Adrenal gland (tissue), 12 donors: Measurements from ENCODE around the gene TSPAN33. TPM values are rescaled to one million over a fixed set of nuclear protein-coding genes. Genes with fewer than 3 reads are reported as not detected.
A peak's percentile ranks its signal among the peaks of the same experiment; 100 is the strongest.

Source experiments
- DNase-seq, 7 donors: peaks; one replicate each; pipeline ENCODE4 v3.0.0-alpha.2; 2019 to 2020
- H3K27ac ChIP-seq, 5 donors: fragments of 200-600 bp; sonication (generic) in 4 of 5; 1 replicate in 3 of 5; 2 replicates in 2 of 5; pipeline versions ENCODE4 v1.5.1 to v1.8.0; 2016 to 2020; ENCODE audit warnings: mild to moderate bottlenecking in 1 of 5
- H3K27me3 ChIP-seq: fragments of 200-600 bp; 2 replicates; pipeline ENCODE4 v1.8.0; 2021
- H3K36me3 ChIP-seq, 2 donors: fragments of 200-600 bp; replicated peaks in 1 of 2; 1 replicate in 1 of 2; 2 replicates in 1 of 2; pipeline versions ENCODE4 v1.5.1 to v1.8.0; 2018 to 2022
- H3K4me1 ChIP-seq, 2 donors: fragments of 200-600 bp; replicated peaks in 1 of 2; 1 replicate in 1 of 2; 2 replicates in 1 of 2; pipeline versions ENCODE4 v1.5.1 to v1.8.0; 2018 to 2021
- H3K4me3 ChIP-seq, 4 donors: fragments of 200-600 bp; sonication (generic) in 3 of 4; one replicate each; pipeline ENCODE4 v1.5.1; 2016 to 2018
- H3K9me3 ChIP-seq, 3 donors: fragments of 200-600 bp; sonication (generic) in 1 of 3; replicated peaks in 1 of 3; 1 replicate in 2 of 3; 2 replicates in 1 of 3; pipeline versions ENCODE4 v1.5.1 to v1.8.0; 2016 to 2021
- POLR2A ChIP-seq, 2 donors: fragments of 450-650 bp; IDR thresholded peaks; one replicate each; pipeline ENCODE4 v1.6.1; 2017; ENCODE audit warnings: antibody characterized with exemption in 2 of 2, mild to moderate bottlenecking in 2 of 2, moderate library complexity in 1 of 2
- WGBS, 4 donors: extraction: QIAGEN DNeasy Blood & Tissue Kit in 2 of 4; methylation state at CpG; one replicate each; pipeline versions ENCODE4 v1.1.5 to v1.1.7; 2013 to 2017; 5-methylcytosine and 5-hydroxymethylcytosine counted together
- intact Hi-C, 2 donors: fragments of 100-400 bp; cut with DNase I; formaldehyde crosslinking; loops; one replicate each; pipeline versions ENCODE4 v1.14.1 to v1.15.0; 2022 to 2023
- polyA plus RNA-seq, 3 donors: library from polyadenylated mRNA; stranded (reverse); fragments of 200-250 nt in 2 of 3; fragments of 350-450 nt in 1 of 3; fragmentation: Illumina TruSeq in 1 of 3; extraction: RNeasy Lipid Tissue Mini Kit (QIAGEN cat#74804) in 1 of 3; gene quantifications; one replicate each; pipeline ENCODE4 v1.2.3, GENCODE V29; 2013 to 2014
- total RNA-seq, 9 donors: library from RNA; depleted of rRNA in 4 of 9; stranded (reverse); fragments of >200 nt in 4 of 9; fragments of 120-200 nt in 1 of 9; fragmentation: NEBNext Ultra II Directional in 1 of 9; extraction: Animal tissue kit (Norgen Biotek cat#: 25700) in 1 of 9; gene quantifications; one replicate each; pipeline versions ENCODE4 v1.1.0 to v1.2.4, GENCODE V29; 2013 to 2023
- TF ChIP-seq, protein P1 (sequence below), 6 experiments: fragments of 450-650 bp in 4 of 6; fragments of 200-600 bp in 2 of 6; sonication (generic) in 1 of 6; IDR thresholded peaks; 1 replicate in 5 of 6; 2 replicates in 1 of 6; pipeline versions ENCODE4 v1.5.1 to v1.8.0; 2016 to 2021; ENCODE audit warnings: antibody characterized with exemption in 6 of 6, mild to moderate bottlenecking in 2 of 6, moderate library complexity in 1 of 6
- donor health status: healthy with polysubstance abuse.
- donor health status: Bipolar disorder and iron deficiency.
- donor health status: DM: yes; HTN: yes; CAD: no.
- donor health status: DM: no; HTN: no; CAD: no.
- donor health status: DM: no; HTN: no; CAD: no.
- donor health status: DM: yes; HTN: yes; CAD: no.

Gene TSPAN33
- total and polyA plus RNA-seq, 12 donors, result 1.8 to 20.0 (median 10.1) TPM

GRCh38 chr7:129146237-129146979, 1.9 kb downstream of the TSPAN33 start:
- intact Hi-C loops, result no loop called here
- Histone ChIP-seq H3K27ac (peak overlapping the region in 1 of 5 donors; percentile 40), H3K36me3 (no peaks in the 10 kb centered on the region), H3K9me3 (no peaks in the 10 kb centered on the region), H3K4me3 (no peak overlapping the region), H3K4me1 (peaks cover 0 to 4% of the 10 kb centered on the region in 2 donors), H3K27me3 (no peaks in the 10 kb centered on the region)
- WGBS, 4 donors, result 58 to 72% (median 61%) methylated on average over 6 to 8 of the region's 8 CpGs
- TF ChIP-seq, protein P1, sequence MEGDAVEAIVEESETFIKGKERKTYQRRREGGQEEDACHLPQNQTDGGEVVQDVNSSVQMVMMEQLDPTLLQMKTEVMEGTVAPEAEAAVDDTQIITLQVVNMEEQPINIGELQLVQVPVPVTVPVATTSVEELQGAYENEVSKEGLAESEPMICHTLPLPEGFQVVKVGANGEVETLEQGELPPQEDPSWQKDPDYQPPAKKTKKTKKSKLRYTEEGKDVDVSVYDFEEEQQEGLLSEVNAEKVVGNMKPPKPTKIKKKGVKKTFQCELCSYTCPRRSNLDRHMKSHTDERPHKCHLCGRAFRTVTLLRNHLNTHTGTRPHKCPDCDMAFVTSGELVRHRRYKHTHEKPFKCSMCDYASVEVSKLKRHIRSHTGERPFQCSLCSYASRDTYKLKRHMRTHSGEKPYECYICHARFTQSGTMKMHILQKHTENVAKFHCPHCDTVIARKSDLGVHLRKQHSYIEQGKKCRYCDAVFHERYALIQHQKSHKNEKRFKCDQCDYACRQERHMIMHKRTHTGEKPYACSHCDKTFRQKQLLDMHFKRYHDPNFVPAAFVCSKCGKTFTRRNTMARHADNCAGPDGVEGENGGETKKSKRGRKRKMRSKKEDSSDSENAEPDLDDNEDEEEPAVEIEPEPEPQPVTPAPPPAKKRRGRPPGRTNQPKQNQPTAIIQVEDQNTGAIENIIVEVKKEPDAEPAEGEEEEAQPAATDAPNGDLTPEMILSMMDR (IDR thresholded peaks at IDR 0.05), result no peak
- TF ChIP-seq POLR2A (IDR thresholded peaks at IDR 0.05), result no peak
- no peak for DNase-seq

DNA sequence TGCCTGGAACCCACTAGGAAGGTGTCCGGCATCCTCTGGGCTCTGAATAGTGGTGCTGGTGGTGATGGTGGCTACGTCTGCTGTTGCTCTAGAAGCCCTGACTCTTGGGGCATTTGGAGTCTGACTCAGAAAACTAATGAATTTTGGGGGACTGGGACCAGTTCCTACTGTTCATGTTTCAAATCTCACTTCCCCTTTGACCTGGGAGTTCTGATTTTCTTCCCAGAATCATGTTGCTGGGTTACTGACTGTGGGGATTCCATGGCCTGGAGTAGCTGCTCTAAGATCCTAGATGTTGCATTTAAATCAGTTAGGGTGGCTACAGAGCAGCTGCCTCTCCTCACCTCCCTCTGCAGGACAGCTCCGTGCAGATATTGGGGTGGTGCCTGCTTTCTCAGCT, 3.2 kb downstream of the TSPAN33 start:
- Histone ChIP-seq H3K36me3 (no peaks in the 10 kb centered on the region), H3K27me3 (no peaks in the 10 kb centered on the region), H3K4me3 (no peak overlapping the region), H3K27ac (no peak overlapping the region), H3K4me1 (peaks cover 0 to 4% of the 10 kb centered on the region in 2 donors), H3K9me3 (no peaks in the 10 kb centered on the region)
- TF ChIP-seq, protein P1 (IDR thresholded peaks at IDR 0.05), result no peak
- TF ChIP-seq POLR2A (IDR thresholded peaks at IDR 0.05), result no peak
- intact Hi-C loops, result no loop called here
- WGBS, 4 donors, result 50 to 79% (median 69%) methylated on average over 2 to 3 of the region's 3 CpGs
- no peak for DNase-seq

DNA sequence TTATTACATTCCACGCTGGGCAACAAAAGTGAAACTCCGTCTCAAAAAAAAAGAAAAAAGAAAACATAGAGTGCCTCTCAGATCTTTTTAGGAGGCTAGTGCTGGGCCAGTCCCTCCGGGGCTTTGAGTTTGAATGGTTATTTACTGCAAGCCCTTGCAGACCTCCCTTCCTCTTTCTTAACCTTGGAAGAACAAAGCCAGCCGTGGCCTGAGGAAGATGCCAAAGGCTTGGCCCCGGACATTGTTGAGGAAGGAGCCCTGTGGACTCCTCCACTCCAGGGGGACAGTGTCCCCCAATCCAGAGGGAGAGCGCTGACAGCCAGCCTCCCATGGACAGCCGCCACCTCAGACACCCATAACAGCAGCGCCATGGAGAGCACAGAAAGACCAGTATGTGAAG, 5.0 kb downstream of the TSPAN33 start:
- 64 to 73% (median 67%) methylated on average over 7 to 8 of the region's 8 CpGs for WGBS, 4 donors
- no peak for DNase-seq
- H3K4me1 ChIP-seq, result peaks cover 0 to 4% of the 10 kb centered on the region in 2 donors
- TF ChIP-seq POLR2A (IDR thresholded peaks at IDR 0.05), result no peak
- TF ChIP-seq, protein P1 (IDR thresholded peaks at IDR 0.05), result no peak
- peak overlapping the region in 1 of 5 donors; percentile 22 for H3K27ac ChIP-seq
- H3K36me3 ChIP-seq, result no peaks in the 10 kb centered on the region
- H3K27me3 ChIP-seq, result no peaks in the 10 kb centered on the region
- H3K4me3 ChIP-seq, result no peak overlapping the region
- no peaks in the 10 kb centered on the region for H3K9me3 ChIP-seq
- intact Hi-C loops, result no loop called here

GRCh38 chr7:129150199-129150996, 5.9 kb downstream of the TSPAN33 start:
- 64 to 78% (median 74%) methylated on average over 6 to 8 of the region's 8 CpGs for WGBS, 4 donors
- Histone ChIP-seq H3K9me3 (no peaks in the 10 kb centered on the region), H3K4me3 (no peak overlapping the region), H3K27ac (peak overlapping the region in 1 of 5 donors; percentile 22), H3K4me1 (no peaks in the 10 kb centered on the region), H3K27me3 (no peaks in the 10 kb centered on the region), H3K36me3 (no peaks in the 10 kb centered on the region)
- no peak for TF ChIP-seq POLR2A (IDR thresholded peaks at IDR 0.05)
- TF ChIP-seq, protein P1 (IDR thresholded peaks at IDR 0.05), result no peak
- peak in 1 of 7 donors; percentile 9 for DNase-seq
- intact Hi-C loops, result no loop called here
